Right kidney (tissue), 1 donor: ENCODE results near the gene C13orf42.
"Not testable (repeated sequence)": the region's sequence is repeated elsewhere in the genome, so short reads cannot be mapped to it uniquely, and the experiment has no call there.

Experiments
- DNase-seq: peaks from one replicate; pipeline ENCODE4 v3.0.0-alpha.2; 2016

The C13orf42 gene

DNA sequence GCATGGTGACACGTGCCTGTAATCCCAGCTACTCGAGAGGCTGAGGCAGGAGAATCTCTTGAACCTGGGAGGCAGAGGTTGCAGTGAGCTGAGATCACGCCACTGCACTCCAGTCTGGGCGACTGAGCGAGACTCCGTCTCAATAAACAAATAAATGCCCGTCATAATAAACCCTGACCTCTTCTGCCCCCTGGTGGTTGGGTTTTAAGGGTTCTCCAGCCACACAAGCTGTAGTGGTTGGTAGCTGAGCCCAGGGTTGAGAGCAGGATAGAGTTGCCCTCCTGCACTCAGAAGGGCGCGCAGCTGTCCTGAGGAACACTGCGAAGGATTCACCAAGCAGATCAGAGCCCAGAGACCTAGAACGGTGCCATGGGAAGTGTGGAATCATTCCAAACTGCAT lies 9.8 kb upstream of the C13orf42 start:
- DNase-seq, result not testable (repeated sequence)

DNA sequence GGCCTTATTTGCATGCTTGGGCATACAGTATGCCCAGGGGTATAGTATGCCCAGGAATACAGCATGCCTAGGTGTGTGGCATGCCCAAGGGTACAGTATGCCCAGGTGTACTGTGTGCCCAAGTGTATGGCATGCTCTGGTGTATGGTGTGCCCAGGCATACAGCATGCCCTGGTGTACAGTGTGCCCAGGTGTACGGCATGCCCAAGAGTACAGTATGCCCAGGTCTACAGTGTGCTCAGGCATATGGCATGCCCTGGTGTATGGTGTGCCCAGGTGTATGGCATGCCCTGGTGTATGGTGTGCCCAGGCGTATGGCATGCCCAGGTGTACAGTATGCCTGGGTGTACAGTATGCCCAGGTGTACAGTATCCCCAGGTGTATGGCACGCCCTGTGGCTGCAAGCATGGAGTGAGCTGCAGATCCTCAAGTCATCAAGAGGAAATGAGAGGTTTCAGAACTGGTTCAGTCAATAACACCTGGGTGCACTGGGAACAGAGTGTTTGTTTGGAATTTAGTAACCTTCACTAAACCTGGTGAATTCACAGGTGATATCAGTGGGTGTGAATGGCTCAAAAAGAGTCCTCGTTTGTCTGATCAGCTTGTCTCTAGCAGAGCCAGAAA lies 7.8 kb upstream of the C13orf42 start:
- no peak for DNase-seq

DNA sequence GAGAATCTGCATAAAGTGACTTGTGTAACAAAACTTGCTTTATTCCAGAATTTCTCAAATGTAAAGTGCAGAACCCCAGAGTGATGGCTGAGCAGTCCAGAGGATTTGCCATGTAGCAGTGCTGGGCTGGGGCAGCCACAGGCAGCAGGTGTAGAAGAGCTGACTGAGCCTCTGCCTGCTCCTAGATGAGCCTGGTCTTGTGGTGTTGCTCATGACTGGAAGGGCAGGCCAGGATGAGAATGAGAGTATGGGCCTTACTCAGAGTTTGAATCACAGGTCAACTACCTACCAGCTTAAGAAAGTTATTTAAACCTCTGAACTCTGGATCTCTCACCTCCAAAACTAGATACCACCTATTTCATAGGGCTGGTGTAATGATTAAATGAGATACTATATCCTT lies 2.9 kb upstream of the C13orf42 start:
- no peak for DNase-seq

DNA sequence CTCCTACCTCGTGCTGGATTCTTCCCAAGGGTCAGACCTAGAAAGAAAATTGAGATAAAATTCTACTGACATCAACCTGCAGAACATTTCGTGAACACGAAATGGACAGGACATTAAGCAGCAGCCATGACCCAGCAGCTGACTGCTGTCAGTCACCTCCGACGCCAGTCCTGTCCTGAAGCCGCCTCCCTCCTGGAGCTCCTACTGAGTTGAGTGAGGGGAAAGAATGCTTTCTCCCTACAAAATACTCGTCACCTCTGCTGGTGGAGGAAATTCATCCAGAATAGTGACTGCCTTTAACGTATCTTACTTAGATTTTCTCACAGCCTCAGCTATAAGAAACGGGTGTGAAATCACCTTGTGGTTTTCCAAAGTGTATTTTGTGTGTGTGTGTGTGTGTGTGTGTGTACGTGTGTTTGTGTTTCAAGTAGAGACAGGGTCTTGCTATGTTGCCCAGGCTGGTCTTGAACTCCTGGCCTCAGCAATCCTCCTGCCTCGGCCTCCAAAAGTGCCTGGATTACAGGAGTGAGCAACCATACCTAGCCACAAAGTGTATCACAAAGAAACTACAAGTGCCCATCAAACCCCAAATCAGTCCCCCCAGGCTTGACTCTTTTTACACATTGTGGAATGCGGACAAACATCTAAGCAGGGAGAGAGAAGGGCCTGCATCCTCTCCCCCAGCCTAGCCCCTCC lies 2.3 kb upstream of the C13orf42 start:
- DNase-seq, result no peak

DNA sequence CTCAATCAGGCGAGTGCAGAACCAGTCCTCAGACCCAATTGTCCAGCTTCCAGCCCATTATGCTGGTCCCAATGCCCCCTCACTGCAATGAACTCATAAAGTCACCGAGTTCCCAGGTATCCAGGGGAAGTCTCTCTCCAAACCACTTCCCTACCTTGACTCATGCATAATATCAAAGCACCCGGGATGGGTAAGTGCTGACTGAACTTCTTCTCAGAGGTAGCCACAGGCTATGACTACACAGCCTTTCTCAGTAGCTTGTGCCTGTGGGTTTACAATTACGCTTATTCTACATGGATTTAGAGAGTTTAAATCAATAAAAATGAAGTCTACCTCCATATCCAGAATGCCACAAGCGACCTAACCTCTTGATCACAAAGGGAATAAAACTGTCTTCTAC lies 1.7 kb upstream of the C13orf42 start:
- DNase-seq, result no peak

DNA sequence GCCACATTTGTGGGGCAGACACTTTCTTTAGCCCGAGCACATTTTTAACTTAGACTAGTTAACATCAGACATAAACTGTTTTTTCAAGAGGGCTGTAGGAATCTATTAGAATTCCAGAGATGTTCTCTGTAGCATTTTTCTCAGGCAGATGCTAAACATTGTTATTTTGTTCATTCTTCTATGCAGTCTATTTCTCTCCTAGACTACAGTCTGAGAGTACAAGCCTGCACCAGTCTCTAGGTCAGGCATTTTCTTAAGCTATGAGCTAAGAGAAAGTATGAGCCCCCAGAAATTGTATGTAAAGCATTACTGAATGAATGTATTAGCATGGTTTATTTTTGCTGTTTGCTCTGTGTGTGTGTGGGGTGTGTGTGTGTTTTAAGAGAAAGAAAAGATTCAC lies 923 bp upstream of the C13orf42 start:
- no peak for DNase-seq

DNA sequence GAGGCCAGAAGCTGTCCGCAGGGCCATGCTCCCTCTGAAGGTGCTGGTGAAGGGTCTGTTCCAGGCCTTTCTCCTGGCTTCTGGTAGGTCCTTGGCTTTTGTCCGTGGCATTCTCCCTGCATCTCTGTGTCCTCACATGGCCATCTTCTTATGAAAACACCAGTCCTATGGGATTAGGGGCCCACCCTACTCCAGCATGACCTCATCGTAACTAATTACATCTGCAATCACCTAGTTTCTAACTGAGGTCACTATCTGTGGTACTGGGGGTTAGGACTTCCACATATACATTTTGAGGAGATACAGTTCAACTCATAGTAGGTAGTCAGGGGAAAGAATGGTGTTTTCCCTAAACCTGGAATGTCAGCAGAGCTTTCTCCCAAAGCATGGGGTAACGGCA lies 3.1 kb downstream of the C13orf42 start:
- DNase-seq, result no peak

DNA sequence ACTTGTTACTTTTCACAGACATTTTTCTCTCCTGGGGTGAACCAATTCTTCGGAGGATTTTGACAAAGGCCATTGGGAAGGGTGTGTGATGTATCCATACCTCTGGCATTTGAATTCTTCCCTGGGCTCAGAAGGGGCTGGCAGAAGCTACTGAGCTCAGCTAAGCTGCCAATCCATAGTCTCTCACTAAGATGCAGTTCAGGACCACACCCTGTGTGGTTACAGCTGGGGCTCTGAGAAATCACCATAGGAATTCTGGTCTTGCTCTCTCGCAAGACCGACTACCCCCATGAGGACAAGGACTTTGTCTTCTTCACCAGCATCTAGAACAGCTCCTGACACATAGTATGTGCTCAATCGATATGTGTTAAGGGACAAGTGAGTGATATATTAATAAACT lies 6.0 kb downstream of the C13orf42 start:
- no peak for DNase-seq

DNA sequence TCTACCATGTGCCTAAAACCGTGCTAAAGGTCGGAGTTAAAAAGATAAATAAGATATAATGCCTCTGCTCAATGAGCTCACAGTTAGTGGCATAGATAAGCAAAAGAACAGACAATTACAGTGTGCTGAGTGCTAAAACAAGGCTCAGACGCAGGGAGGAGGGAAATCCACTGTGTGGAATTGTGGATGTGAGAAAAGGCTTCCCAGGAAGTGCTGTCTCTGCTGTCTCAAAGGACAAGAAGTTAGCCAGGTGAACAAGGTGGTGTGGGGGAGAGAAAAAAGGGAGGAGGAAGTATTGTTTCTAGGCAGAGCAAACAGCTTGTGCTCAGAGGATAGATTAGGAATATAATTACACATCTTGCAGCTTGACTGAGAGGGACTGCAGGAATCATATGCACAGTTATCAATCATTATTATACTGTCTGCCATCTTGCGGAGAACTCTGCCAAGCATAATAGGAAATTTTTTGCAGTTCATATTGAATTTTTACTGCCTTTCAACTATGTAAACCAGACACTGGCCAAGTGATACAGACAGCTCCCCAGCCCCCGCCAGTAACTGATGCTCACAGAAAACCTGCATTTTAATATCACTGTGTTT lies 9.3 kb downstream of the C13orf42 start:
- DNase-seq, result no peak

DNA sequence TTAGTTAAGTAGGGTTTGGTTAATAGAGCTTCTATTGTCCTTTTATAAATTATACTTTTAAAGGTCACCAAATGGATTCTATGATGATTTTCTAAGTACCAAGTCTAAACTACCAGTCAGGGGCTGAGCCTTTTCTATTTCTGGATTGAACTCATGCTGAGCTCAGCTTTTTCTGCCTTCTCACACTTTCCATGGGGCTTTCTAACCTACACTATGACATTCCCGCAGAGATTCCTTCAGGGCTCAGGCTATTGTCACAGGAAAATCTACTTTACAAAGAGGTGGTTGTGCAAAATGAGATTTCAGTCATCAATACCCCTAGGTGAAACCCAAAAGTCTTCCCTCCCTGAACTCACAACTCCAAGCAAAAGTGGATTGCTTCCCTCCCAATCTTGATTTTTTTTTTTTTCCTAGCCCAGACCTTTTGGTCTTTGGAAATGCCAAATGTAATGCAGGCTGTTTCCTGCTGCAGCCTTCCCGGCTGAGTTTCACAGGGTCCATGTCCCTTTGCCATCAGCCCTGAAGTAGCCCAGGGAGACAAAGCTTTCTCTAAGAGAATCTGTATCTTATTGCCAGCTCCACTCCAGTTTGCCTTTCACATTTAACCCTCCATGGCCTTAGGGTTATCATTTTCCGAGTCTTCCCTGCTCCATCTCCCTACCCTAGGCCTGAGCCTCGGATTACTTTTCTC lies 13.6 kb downstream of the C13orf42 start:
- DNase-seq, result no peak

DNA sequence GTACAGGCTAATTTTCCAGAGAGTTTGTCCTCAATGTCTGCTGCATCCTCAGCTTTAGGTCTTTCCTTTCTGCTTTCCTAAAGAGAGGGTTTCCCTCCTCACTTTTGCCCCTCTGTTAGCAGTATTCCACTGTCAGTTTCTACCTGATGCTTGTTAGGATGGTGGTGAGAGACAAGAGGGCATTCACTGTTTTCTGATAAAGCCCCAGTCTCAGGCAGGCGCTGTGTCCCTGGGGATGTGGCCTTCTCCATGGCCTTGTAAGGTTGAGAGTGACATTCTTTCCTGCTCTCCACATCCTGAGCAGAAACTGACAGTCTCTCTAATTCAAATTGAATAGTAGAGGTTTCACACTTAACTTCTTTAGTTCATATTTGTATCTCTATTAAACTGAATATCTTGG lies 14.9 kb downstream of the C13orf42 start:
- DNase-seq, result no peak

DNA sequence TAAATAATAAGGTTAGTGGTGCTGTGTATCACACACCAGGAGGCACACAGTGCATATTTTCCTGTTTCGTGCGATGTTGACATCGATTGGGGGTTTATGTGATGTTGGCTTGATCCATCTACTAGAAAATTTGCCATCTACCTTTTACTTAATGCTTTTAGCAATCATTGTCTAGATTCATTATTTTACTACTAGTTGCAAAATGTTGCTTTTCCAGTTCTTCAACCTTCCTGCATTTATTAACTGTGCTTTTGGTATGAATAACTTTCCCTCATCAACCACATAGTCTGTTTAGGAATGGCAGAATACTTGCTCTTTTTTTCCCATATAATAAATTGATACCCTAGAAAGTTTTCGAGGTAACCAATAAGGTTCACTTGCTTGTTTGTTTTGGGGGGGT lies 17.5 kb downstream of the C13orf42 start:
- no peak for DNase-seq

DNA sequence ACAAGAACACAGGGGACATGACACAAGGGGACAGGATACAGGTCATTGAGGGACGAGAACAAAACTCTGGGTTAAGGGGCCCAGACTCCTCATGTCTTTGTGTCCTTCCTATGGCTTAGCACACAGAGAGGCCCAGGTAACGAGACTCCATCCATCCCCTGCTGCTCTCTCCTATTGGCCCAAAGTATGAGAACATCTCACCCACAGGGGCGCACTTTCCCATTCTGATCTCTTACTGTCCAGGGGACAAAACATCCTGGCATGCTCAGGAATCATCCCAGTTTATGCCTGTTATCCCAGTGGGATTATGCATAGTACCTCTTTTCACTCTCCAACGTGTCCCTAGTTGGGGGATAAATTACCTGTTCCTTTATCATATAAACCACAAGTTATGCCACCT lies 19.2 kb downstream of the C13orf42 start:
- no peak for DNase-seq

DNA sequence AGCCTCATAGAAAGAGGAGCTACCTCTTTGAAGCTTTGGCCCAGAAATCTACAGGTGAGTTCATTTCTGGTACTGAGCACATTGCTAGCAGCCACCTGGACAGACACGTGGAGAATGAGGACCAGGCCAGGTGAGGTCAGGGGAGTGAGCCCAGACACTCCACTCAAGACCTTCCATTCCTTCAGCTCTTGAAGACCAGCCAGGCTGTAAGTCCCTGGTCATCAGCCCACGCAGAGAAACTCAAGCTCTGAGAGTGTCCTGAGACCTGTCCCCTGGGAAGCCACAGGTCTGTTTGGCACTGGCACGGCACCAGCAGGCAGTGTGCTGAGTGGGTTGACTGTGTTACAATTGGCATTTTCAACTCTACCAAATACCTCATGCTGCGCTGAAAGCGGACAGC lies 27.4 kb downstream of the C13orf42 start:
- DNase-seq, result no peak

DNA sequence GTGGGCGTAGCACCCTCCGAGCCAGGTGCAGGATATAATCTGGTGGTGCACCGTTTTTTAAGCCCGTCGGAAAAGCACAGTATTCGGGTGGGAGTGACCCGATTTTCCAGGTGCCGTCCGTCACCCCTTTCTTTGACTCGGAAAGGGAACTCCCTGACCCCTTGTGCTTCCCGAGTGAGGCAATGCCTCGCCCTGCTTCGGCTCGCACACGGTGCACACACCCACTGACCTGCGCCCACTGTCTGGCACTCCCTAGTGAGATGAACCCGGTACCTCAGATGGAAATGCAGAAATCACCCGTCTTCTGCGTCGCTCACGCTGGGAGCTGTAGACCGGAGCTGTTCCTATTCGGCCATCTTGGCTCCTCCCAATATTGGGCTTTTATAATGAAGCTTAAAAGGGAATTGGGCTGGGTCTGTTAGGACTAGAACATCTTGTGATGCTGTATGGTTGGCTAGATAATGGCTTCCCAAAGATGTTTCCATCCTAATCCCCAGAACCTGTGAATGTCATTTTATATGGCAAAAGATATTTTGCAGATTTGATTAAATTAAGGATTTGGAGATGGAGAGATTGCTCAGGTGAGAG lies 30.5 kb downstream of the C13orf42 start:
- not testable (repeated sequence) for DNase-seq

DNA sequence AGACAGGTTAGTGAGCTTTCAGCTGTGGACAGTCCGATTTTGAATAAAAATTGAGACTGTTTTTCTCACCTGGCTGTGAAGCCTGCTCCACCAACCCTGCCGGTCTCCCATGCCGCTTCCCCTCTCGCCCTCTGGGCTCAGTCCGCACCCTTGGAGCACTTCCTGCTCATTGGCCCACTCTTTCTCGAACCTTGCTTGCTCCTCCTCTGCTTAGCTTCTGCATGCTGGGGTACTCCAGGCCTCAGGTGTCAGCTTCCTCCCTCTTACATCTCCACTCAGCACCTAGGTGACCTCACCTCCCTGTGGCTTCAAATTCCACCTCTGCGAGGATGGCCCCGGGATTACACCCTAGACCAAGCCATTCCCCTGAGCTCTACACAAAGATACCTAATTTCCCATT lies 39.6 kb downstream of the C13orf42 start:
- DNase-seq, result no peak

DNA sequence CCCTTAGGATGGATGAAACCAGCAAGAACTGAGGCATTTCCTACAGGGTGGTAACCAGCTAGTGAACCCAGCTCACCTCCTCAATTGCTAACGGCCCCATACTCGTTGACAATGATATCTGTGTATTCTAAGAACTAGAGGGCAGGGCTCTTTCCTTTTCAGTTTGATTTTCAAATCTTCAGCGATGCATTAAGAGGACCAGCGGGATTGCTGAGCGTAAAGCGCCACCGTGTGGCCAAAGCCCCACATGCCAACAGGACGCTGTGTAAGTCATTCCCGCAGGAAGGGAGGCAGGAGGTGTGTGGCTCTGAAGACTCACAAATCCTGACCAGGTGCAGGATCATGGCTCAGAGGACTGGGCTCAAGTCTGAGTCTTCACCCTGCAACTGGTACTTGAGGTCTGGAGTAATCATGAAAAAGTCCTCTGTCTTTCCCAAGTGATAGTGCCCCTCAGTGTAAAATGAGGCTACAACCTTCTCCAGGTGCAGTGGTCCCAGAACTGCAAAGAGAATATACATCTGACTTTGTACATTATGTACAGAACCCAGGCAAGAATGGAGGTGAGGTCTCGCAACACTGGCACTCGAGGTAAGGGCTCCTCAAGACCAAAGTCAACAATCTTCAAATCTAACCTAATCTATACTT lies 40.9 kb downstream of the C13orf42 start:
- DNase-seq, result peak; percentile 58

DNA sequence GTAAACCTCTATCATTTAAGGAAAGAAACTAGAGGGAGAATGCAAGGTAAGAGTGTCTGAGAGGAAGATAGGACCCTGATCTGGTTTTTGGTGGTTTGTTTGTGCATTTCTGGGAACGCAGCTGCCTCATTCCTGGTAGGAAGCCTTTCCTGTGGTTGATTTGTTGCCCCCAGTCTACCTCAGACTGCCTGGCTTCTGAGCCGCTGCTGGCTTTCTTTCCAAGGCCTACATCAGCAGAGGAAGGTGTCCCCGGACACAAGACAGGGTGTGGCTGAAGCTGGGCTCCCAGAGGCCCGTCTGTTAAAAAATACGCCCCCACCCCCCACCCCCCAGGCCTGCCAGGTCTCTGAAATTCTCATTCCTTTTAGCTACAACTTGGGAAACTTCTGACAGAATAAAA lies 42.6 kb downstream of the C13orf42 start:
- DNase-seq, result no peak

DNA sequence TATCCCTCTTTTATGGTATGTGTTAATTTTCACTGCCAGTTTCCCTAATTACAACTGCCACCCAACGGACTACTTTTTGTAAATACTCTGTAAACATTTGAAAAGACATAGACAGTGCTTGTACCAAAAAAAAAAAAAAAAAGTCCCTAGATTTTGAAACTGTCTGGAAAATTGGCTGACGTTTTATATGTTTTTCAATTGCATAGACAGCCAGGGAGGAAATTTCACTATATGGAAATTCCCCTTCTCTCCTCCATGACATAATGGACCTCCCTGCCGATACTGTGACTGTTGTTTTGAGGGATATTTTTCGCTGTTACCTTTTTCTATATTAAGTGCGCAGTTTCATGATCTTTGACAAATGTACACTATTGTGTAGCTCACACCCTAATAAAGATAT lies 43.4 kb downstream of the C13orf42 start:
- no peak for DNase-seq

DNA sequence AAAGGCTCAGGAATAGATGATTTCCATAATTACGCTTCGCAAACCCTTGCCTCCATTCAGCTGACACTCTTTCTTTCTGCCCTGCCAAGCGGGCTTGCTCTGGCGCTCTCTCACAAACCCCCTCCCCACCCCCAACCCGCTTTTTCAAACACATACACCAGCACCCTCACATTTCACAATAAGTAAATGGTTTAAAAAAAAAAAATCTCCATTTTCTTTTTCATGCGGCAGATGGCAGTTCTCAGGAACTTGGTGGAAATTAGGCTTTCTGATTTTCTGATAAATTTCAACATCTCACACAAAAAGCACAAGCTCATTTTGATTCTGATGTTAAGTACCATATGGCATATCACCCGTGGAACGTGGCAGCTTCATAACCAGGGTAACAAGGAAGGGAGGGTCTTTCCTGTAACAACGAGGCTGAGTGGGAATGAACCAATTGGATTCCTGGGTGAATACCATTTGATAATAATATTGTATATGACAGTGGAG lies 43.8 kb downstream of the C13orf42 start:
- no peak for DNase-seq

DNA sequence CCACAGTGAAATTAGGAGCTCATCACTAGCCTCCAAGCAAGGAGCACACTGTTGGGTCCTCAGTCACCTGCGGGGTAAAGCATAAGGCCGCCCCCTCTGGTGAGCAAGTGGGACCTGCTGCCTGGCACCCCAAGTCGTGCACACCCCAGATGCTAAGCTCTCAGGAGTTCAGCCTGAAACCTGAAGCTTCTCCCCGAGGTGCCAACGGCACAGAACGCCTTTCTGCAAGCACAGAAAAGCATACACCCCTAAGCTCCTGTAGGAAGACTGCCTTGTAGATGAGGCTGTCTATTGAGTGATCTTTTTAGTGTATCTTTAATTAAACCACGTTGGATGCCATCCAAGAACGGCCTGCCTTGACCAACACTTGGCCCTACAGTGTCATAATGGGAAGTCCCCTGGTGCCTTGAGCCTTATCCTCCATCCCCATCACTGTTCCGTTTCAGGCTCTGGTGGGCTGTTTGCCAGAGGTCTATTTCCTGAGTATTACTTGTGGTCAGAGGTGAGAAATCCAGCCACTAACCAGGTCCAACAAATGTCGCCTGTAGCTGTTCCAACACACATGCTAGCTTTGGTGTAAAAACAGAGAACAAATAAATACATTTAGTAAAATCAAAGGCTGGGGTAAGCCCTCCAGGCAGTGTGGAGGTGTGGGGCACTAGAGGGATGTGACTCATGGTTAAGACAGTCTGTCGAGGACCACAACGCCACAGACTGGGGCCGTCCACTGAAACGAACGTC lies 44.8 kb downstream of the C13orf42 start:
- DNase-seq, result no peak
